WTC11 (cell line): ENCODE results near the gene SNX25.

Experiments used
- CTCF ChIP-seq: fragments of 200-600 bp; IDR thresholded peaks from 2 replicates; pipeline ENCODE4 v1.8.0; 2022; ENCODE audit warnings: antibody characterized with exemption
- ERG ChIP-seq: fragments of 250-450 bp; sonication (Bioruptor Pico); IDR thresholded peaks from 2 replicates; pipeline ENCODE4 v1.8.0; 2021; ENCODE audit warnings: mild to moderate bottlenecking
- JUN ChIP-seq: sonication (generic); formaldehyde crosslinking; IDR thresholded peaks from 2 replicates; pipeline ENCODE4 v1.8.0; 2023; ENCODE audit warnings: mild to moderate bottlenecking, missing genetic modification reagents
- MAX ChIP-seq: sonication (generic); formaldehyde crosslinking; IDR thresholded peaks from 2 replicates; pipeline ENCODE4 v1.8.0; 2022; ENCODE audit warnings: mild to moderate bottlenecking, missing genetic modification reagents
- MLX ChIP-seq: sonication (generic); formaldehyde crosslinking; IDR thresholded peaks from 2 replicates; pipeline ENCODE4 v1.8.1; 2023; ENCODE audit warnings: mild to moderate bottlenecking, missing genetic modification reagents, moderate library complexity
- PRDM15 ChIP-seq: sonication (generic); formaldehyde crosslinking; IDR thresholded peaks from 2 replicates; pipeline ENCODE4 v1.8.0; 2022; ENCODE audit warnings: missing genetic modification reagents
- RELA ChIP-seq: sonication (generic); formaldehyde crosslinking; IDR thresholded peaks from 2 replicates; pipeline ENCODE4 v1.8.1; 2022; ENCODE audit warnings: missing genetic modification reagents, mild to moderate bottlenecking, borderline replicate concordance
- SMAD3 ChIP-seq: sonication (generic); formaldehyde crosslinking; IDR thresholded peaks from 2 replicates; pipeline ENCODE4 v1.8.0; 2022; ENCODE audit warnings: missing genetic modification reagents, mild to moderate bottlenecking, borderline replicate concordance
- TCF7 ChIP-seq: sonication (generic); formaldehyde crosslinking; IDR thresholded peaks from 2 replicates; pipeline ENCODE4 v1.8.0; 2022; ENCODE audit warnings: mild to moderate bottlenecking, low read depth, missing genetic modification reagents, moderate library complexity
- ZNF121 ChIP-seq: sonication (generic); formaldehyde crosslinking; IDR thresholded peaks from 2 replicates; pipeline ENCODE4 v1.8.0; 2023; ENCODE audit warnings: missing genetic modification reagents

GRCh38 chr4:185296665-185297460, 87.5 kb downstream of the SNX25 start:
- TF ChIP-seq JUN (CRISPR knock-in tag): no peak
- no peak for TF ChIP-seq CTCF
- no peak for TF ChIP-seq MLX
- TF ChIP-seq MAX (CRISPR knock-in tag): no peak
- no peak for TF ChIP-seq TCF7 (CRISPR knock-in tag)
- TF ChIP-seq ERG: no peak
- no peak for TF ChIP-seq PRDM15 (CRISPR knock-in tag)
- TF ChIP-seq ZNF121 (CRISPR knock-in tag): no peak
- TF ChIP-seq SMAD3: no peak
- TF ChIP-seq RELA (CRISPR knock-in tag): no peak
